ENCODE data around the gene BMF.

- TF ChIP-seq, protein P1, sequence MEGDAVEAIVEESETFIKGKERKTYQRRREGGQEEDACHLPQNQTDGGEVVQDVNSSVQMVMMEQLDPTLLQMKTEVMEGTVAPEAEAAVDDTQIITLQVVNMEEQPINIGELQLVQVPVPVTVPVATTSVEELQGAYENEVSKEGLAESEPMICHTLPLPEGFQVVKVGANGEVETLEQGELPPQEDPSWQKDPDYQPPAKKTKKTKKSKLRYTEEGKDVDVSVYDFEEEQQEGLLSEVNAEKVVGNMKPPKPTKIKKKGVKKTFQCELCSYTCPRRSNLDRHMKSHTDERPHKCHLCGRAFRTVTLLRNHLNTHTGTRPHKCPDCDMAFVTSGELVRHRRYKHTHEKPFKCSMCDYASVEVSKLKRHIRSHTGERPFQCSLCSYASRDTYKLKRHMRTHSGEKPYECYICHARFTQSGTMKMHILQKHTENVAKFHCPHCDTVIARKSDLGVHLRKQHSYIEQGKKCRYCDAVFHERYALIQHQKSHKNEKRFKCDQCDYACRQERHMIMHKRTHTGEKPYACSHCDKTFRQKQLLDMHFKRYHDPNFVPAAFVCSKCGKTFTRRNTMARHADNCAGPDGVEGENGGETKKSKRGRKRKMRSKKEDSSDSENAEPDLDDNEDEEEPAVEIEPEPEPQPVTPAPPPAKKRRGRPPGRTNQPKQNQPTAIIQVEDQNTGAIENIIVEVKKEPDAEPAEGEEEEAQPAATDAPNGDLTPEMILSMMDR (IDR thresholded peaks at IDR 0.05; ENCODE audit: insufficient read depth, low read length): no peak
- no peak for TF ChIP-seq GABPA (IDR thresholded peaks at IDR 0.05; ENCODE audit: low read depth)
Observed at GRCh38 chr15:40092256-40092978, 16.3 kb downstream of the BMF start.
